ENCODE measurements around the gene TMPRSS9. TPM values are rescaled to one million over a fixed set of nuclear protein-coding genes. Genes with fewer than 3 reads are reported as not detected.
"Not testable (repeated sequence)": the region's sequence is repeated elsewhere in the genome, so short reads cannot be mapped to it uniquely, and the experiment has no call there.

The TMPRSS9 gene
- total RNA-seq, 4 donors from 2014 or later, result 0.12 TPM; not detected in 3

GRCh38 chr19:2394442-2395292 lies 34.6 kb downstream of the TMPRSS9 start:
- no peak for TF ChIP-seq CTCF (IDR thresholded peaks at IDR 0.05)
- DNase-seq (ENCODE audit: low spot score), result no peak
- no peak for ATAC-seq (ENCODE audit: low FRiP score)

- DNase-seq (ENCODE audit: low spot score); ATAC-seq (ENCODE audit: low FRiP score): not testable (repeated sequence)
Measured at GRCh38 chr19:2395293-2395829, 35.3 kb downstream of the TMPRSS9 start.

- not testable (repeated sequence) for DNase-seq (ENCODE audit: low spot score)
Measured at GRCh38 chr19:2397173-2397572, 37.1 kb downstream of the TMPRSS9 start.

GRCh38 chr19:2398735-2399305 lies 38.8 kb downstream of the TMPRSS9 start:
- no peak for ATAC-seq (ENCODE audit: low FRiP score)
- TF ChIP-seq CTCF (IDR thresholded peaks at IDR 0.05), result no peak
- no peak for DNase-seq (ENCODE audit: low spot score)

More at GRCh38 chr19:2397173-2397572, 37.1 kb downstream of the TMPRSS9 start:
- not testable (repeated sequence) for ATAC-seq (ENCODE audit: low FRiP score)

GRCh38 chr19:2399582-2399981 lies 39.5 kb downstream of the TMPRSS9 start:
- TF ChIP-seq CTCF (IDR thresholded peaks at IDR 0.05), result no peak
- DNase-seq (ENCODE audit: low spot score) (no peak), ATAC-seq (ENCODE audit: low FRiP score) (no peak)

GRCh38 chr19:2408247-2408646 lies 48.2 kb downstream of the TMPRSS9 start:
- no peak for TF ChIP-seq CTCF (IDR thresholded peaks at IDR 0.05)
- no peak for DNase-seq (ENCODE audit: low spot score)
- no peak for ATAC-seq (ENCODE audit: low FRiP score)

- ATAC-seq (ENCODE audit: low FRiP score) (no peak), DNase-seq (ENCODE audit: low spot score) (no peak)
- no peak for TF ChIP-seq CTCF (IDR thresholded peaks at IDR 0.05)
Measured at GRCh38 chr19:2409352-2409912, 49.4 kb downstream of the TMPRSS9 start.
